Measurements from ENCODE around the gene TBC1D24. TPM values are rescaled to one million over a fixed set of nuclear protein-coding genes. Genes with fewer than 3 reads are reported as not detected.

The TBC1D24 gene
- total and polyA plus RNA-seq, 9 of the 15 experiments (the other 6 are each of a cell fraction or from before 2014, with no cell fraction given), result 1.7 to 22.6 (median 7.2) TPM

GRCh38 chr16:2455081-2455845, 19.7 kb upstream of the TBC1D24 start:
- Histone ChIP-seq H3K4me3 (no peak overlapping the region), H2AFZ (ENCODE audit: low read depth, low read length) (no peak overlapping the region), H3K79me2 (ENCODE audit: control insufficient read depth, insufficient read depth, low read length) (peaks cover 5% of the 10 kb centered on the region), H3K4me2 (ENCODE audit: insufficient read depth, low read length) (no peak overlapping the region), H3K36me3 (ENCODE audit: control insufficient read depth, insufficient read depth, low read length) (peaks cover 81% of the 10 kb centered on the region; the same call in 2 of the 3 replicates), H3K27ac (ENCODE audit: extremely low read depth, low read depth, low read length) (no peak overlapping the region), H3K4me1 (replicated peaks in 1 of 2; ENCODE audit: control insufficient read depth in 2 of 2, insufficient read depth in 2 of 2, low read length in 2 of 2) (peaks cover 0 to 58% of the 10 kb centered on the region in 2 experiments; a peak in 4 of 5 replicates), H3K27me3 (ENCODE audit: control insufficient read depth in 2 of 2, insufficient read depth in 2 of 2, low read length in 2 of 2) (no peaks in the 10 kb centered on the region; a peak in 1 of 5 replicates), H3K9me3 (replicated peaks; ENCODE audit: control insufficient read depth, insufficient read depth, low read depth, low read length) (no peaks in the 10 kb centered on the region), H4K20me1 (replicated peaks; ENCODE audit: control insufficient read depth, insufficient read depth, low read length) (no peaks in the 10 kb centered on the region; the same call in 1 of the 2 replicates), H3K9me1 (ENCODE audit: control insufficient read depth, insufficient read depth, low read length) (no peaks in the 10 kb centered on the region), H3K9ac (ENCODE audit: insufficient read depth in 1 of 2, low read depth in 2 of 2, low read length in 2 of 2) (peak overlapping the region in 1 of 2 experiments; percentile 56; a peak in 1 of 4 replicates)
- DNase-seq (ENCODE audit: extremely low read depth in 1 of 4, low spot score in 3 of 4), result no peak
- POLR2A ChIA-PET, result interaction anchor here (0.6 to 1.2 kb wide), 3 partner anchors 8 to 30 kb away, joined by 3 read pairs; no protein-coding TSS in a partner anchor
- ATAC-seq, result no peak
- CTCF ChIA-PET (ENCODE audit: low intra/inter-chr PET ratio), result no interaction called here
- BruUV-seq (replicated peaks), result no TSS peak
- intact Hi-C loops (cut with micrococcal nuclease) (no loop called here), in situ Hi-C loops (cut with MboI) (no loop called here)
- FAIRE-seq, result no peak
- TF ChIP-seq RBFOX2 (IDR thresholded peaks at IDR 0.05; ENCODE audit: low read depth, low read length) (peak; percentile 44; the same call in 1 of the 2 replicates), POLR2G (IDR thresholded peaks at IDR 0.05; ENCODE audit: low read depth, low read length) (peak; percentile 71)
- TF ChIP-seq, protein P1, sequence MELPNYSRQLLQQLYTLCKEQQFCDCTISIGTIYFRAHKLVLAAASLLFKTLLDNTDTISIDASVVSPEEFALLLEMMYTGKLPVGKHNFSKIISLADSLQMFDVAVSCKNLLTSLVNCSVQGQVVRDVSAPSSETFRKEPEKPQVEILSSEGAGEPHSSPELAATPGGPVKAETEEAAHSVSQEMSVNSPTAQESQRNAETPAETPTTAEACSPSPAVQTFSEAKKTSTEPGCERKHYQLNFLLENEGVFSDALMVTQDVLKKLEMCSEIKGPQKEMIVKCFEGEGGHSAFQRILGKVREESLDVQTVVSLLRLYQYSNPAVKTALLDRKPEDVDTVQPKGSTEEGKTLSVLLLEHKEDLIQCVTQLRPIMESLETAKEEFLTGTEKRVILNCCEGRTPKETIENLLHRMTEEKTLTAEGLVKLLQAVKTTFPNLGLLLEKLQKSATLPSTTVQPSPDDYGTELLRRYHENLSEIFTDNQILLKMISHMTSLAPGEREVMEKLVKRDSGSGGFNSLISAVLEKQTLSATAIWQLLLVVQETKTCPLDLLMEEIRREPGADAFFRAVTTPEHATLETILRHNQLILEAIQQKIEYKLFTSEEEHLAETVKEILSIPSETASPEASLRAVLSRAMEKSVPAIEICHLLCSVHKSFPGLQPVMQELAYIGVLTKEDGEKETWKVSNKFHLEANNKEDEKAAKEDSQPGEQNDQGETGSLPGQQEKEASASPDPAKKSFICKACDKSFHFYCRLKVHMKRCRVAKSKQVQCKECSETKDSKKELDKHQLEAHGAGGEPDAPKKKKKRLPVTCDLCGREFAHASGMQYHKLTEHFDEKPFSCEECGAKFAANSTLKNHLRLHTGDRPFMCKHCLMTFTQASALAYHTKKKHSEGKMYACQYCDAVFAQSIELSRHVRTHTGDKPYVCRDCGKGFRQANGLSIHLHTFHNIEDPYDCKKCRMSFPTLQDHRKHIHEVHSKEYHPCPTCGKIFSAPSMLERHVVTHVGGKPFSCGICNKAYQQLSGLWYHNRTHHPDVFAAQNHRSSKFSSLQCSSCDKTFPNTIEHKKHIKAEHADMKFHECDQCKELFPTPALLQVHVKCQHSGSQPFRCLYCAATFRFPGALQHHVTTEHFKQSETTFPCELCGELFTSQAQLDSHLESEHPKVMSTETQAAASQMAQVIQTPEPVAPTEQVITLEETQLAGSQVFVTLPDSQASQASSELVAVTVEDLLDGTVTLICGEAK (IDR thresholded peaks at IDR 0.05), result no peak
- TF ChIP-seq, protein P1 (CRISPR knock-in tag; IDR thresholded peaks at IDR 0.05), result no peak
- WGBS (ENCODE audit: insufficient coverage, low coverage, missing lambda C conversion rate), result 95% methylated on average over 17 of the region's 28 CpGs
